Subcutaneous abdominal adipose tissue (tissue), 5 donors: Measurements from ENCODE around the gene TBC1D12.

ENCODE experiments used
- H3K27ac ChIP-seq: one replicate; pipeline ENCODE4 v1.7.0; 2013; ENCODE audit warnings: low read depth, mild to moderate bottlenecking, inconsistent platforms, low read length, moderate library complexity
- H3K27me3 ChIP-seq, 5 donors: one replicate each; pipeline ENCODE4 v1.7.0; 2013; ENCODE audit warnings: low read length in 5 of 5, inconsistent platforms in 1 of 5; ENCODE audit not compliant: control insufficient read depth in 5 of 5, insufficient read depth in 4 of 5
- H3K36me3 ChIP-seq, 5 donors: one replicate each; pipeline ENCODE4 v1.7.0; 2013; ENCODE audit warnings: low read length in 5 of 5; ENCODE audit not compliant: control insufficient read depth in 5 of 5, insufficient read depth in 5 of 5
- H3K4me1 ChIP-seq, 5 donors: one replicate each; pipeline ENCODE4 v1.7.0; 2013; ENCODE audit warnings: low read length in 5 of 5, mild to moderate bottlenecking in 3 of 5, moderate library complexity in 1 of 5; ENCODE audit not compliant: control insufficient read depth in 5 of 5, insufficient read depth in 5 of 5
- H3K4me3 ChIP-seq, 5 donors: one replicate each; pipeline ENCODE4 v1.7.0; 2013; ENCODE audit warnings: low read length in 5 of 5, low read depth in 1 of 5
- H3K9ac ChIP-seq, 5 donors: one replicate each; pipeline ENCODE4 v1.7.0; 2013; ENCODE audit warnings: low read length in 5 of 5, mild to moderate bottlenecking in 4 of 5, moderate library complexity in 3 of 5
- H3K9me3 ChIP-seq, 5 donors: one replicate each; pipeline ENCODE4 v1.7.0; 2013; ENCODE audit warnings: low read length in 5 of 5; ENCODE audit not compliant: control insufficient read depth in 5 of 5
- donor health status: healthy.
- donor health status: healthy.
- donor health status: healthy.
- donor health status: healthy.
- donor health status: healthy.

The TBC1D12 gene

GRCh38 chr10:94402204-94402842, at the start of gene TBC1D12:
TSS of gene TBC1D12 (plus strand) at chr10:94402541. CDS start at chr10:94402614, 73 bp downstream.
- Histone ChIP-seq H3K27ac (peak within 1 kb of the TSS; percentile 79), H3K4me3 (peak within 1 kb of the TSS; percentile 77 to 93 (median 87)), H3K4me1 (peaks cover 0 to 24% (median 24%) of the 10 kb centered on the region in 5 donors), H3K36me3 (no peaks in the 10 kb centered on the region), H3K9ac (peak within 1 kb of the TSS in 4 of 5 donors; percentile 87 to 95 (median 90)), H3K9me3 (no peaks in the 10 kb centered on the region), H3K27me3 (peaks cover 0 to 3% (median 0%) of the 10 kb centered on the region in 5 donors)

- H3K27ac ChIP-seq, result no peak overlapping the region
- no peak overlapping the region for H3K9ac ChIP-seq
- no peaks in the 10 kb centered on the region for H3K27me3 ChIP-seq
- H3K4me1 ChIP-seq, result peaks cover 0 to 5% (median 0%) of the 10 kb centered on the region in 5 donors
- H3K4me3 ChIP-seq, result no peak overlapping the region
- peaks cover 29 to 55% (median 41%) of the 10 kb centered on the region in 5 donors for H3K36me3 ChIP-seq
- H3K9me3 ChIP-seq, result no peaks in the 10 kb centered on the region
Observed at GRCh38 chr10:94353336-94353735, 49.0 kb upstream of the TBC1D12 start.

- no peaks in the 10 kb centered on the region for H3K27me3 ChIP-seq
- no peak overlapping the region for H3K9ac ChIP-seq
- H3K9me3 ChIP-seq, result no peaks in the 10 kb centered on the region
- peaks cover 26 to 48% (median 35%) of the 10 kb centered on the region in 5 donors for H3K36me3 ChIP-seq
- peaks cover 0 to 2% (median 0%) of the 10 kb centered on the region in 5 donors for H3K4me1 ChIP-seq
- no peak overlapping the region for H3K4me3 ChIP-seq
- H3K27ac ChIP-seq, result no peak overlapping the region
Observed at GRCh38 chr10:94355841-94356240, 46.5 kb upstream of the TBC1D12 start.

- H3K36me3 ChIP-seq, result peaks cover 15 to 37% (median 30%) of the 10 kb centered on the region in 5 donors
- no peaks in the 10 kb centered on the region for H3K27me3 ChIP-seq
- H3K9ac ChIP-seq, result no peak overlapping the region
- no peaks in the 10 kb centered on the region for H3K9me3 ChIP-seq
- peaks cover 0 to 15% (median 12%) of the 10 kb centered on the region in 5 donors for H3K4me1 ChIP-seq
- H3K4me3 ChIP-seq, result no peak overlapping the region
- no peak overlapping the region for H3K27ac ChIP-seq
Observed at GRCh38 chr10:94357193-94357592, 45.1 kb upstream of the TBC1D12 start.

- no peak overlapping the region for H3K27ac ChIP-seq
- no peaks in the 10 kb centered on the region for H3K27me3 ChIP-seq
- no peak overlapping the region for H3K9ac ChIP-seq
- peaks cover 13 to 35% (median 26%) of the 10 kb centered on the region in 5 donors for H3K36me3 ChIP-seq
- no peak overlapping the region for H3K4me3 ChIP-seq
- peaks cover 0 to 23% (median 19%) of the 10 kb centered on the region in 5 donors for H3K4me1 ChIP-seq
- no peaks in the 10 kb centered on the region for H3K9me3 ChIP-seq
Observed at GRCh38 chr10:94358480-94358879, 43.9 kb upstream of the TBC1D12 start.

- H3K4me3 ChIP-seq, result peak overlapping the region in 3 of 5 donors; percentile 4 to 93 (median 89)
- H3K9me3 ChIP-seq, result no peaks in the 10 kb centered on the region
- H3K9ac ChIP-seq, result peak overlapping the region in 4 of 5 donors; percentile 6 to 94 (median 70)
- no peak overlapping the region for H3K27ac ChIP-seq
- H3K27me3 ChIP-seq, result no peaks in the 10 kb centered on the region
- peaks cover 0 to 23% (median 19%) of the 10 kb centered on the region in 5 donors for H3K4me1 ChIP-seq
- peaks cover 10 to 22% (median 16%) of the 10 kb centered on the region in 5 donors for H3K36me3 ChIP-seq
Observed at GRCh38 chr10:94361171-94361794, 41.1 kb upstream of the TBC1D12 start.

- Histone ChIP-seq H3K27me3 (no peaks in the 10 kb centered on the region), H3K4me1 (peaks cover 0 to 23% (median 19%) of the 10 kb centered on the region in 5 donors), H3K27ac (peak within 1 kb of the TSS; percentile 91), H3K9ac (peak within 1 kb of the TSS; percentile 87 to 96 (median 94)), H3K9me3 (no peaks in the 10 kb centered on the region), H3K36me3 (peaks cover 0 to 10% (median 4%) of the 10 kb centered on the region in 5 donors), H3K4me3 (peak within 1 kb of the TSS; percentile 77 to 93 (median 89))
Observed at GRCh38 chr10:94362360-94363250, 39.7 kb upstream of the TBC1D12 start, which contains the start of gene NOC3L. TSS of gene NOC3L (minus strand) at chr10:94362939. CDS start at chr10:94362838, 101 bp downstream.

- Histone ChIP-seq H3K27ac (peak overlapping the region; percentile 91), H3K27me3 (no peaks in the 10 kb centered on the region), H3K9me3 (no peaks in the 10 kb centered on the region), H3K4me1 (peaks cover 0 to 23% (median 19%) of the 10 kb centered on the region in 5 donors), H3K4me3 (peak overlapping the region; percentile 77 to 93 (median 86)), H3K9ac (peak overlapping the region; percentile 20 to 96 (median 92)), H3K36me3 (peaks cover 0 to 4% (median 3%) of the 10 kb centered on the region in 5 donors)
Observed at GRCh38 chr10:94363251-94363565, 39.1 kb upstream of the TBC1D12 start.

GRCh38 chr10:94364482-94364881, 37.9 kb upstream of the TBC1D12 start:
- Histone ChIP-seq H3K9ac (no peak overlapping the region), H3K27ac (no peak overlapping the region), H3K36me3 (no peaks in the 10 kb centered on the region), H3K27me3 (no peaks in the 10 kb centered on the region), H3K4me3 (no peak overlapping the region), H3K9me3 (no peaks in the 10 kb centered on the region), H3K4me1 (peaks cover 0 to 23% (median 19%) of the 10 kb centered on the region in 5 donors)
